ENCODE results near the gene ESPNL. TPM values are rescaled to one million over a fixed set of nuclear protein-coding genes. Genes with fewer than 3 reads are reported as not detected.

ESPNL gene
- total and polyA plus RNA-seq, 9 donors: 0.11 to 12.9 (median 0.61) TPM

GRCh38 chr2:238158509-238159070, 58.5 kb downstream of the ESPNL start, which contains the start of gene ERFE:
TSS of gene ERFE (plus strand) at chr2:238158970. CDS start at chr2:238159008, 38 bp downstream.
- no peaks in the 10 kb centered on the region for H3K4me1 ChIP-seq (ENCODE audit: insufficient read depth)
- H3K27ac ChIP-seq: no peak within 1 kb of the TSS
- peak in 3 of 5 donors; percentile 9 to 62 (median 47) for DNase-seq
- H3K36me3 ChIP-seq: no peaks in the 10 kb centered on the region
- 5 to 13% (median 11%) methylated on average over 20 to 54 of the region's 61 CpGs for WGBS, 3 donors
- H3K9me3 ChIP-seq: no peaks in the 10 kb centered on the region
- H3K27me3 ChIP-seq: no peaks in the 10 kb centered on the region
- TF ChIP-seq EP300 (IDR thresholded peaks at IDR 0.05): no peak
- TF ChIP-seq CTCF (IDR thresholded peaks at IDR 0.05): no peak
- no peak for TF ChIP-seq POLR2A (IDR thresholded peaks at IDR 0.05)
- intact Hi-C loops (cut with DNase I): no loop called here
- H3K4me3 ChIP-seq: peak within 1 kb of the TSS; percentile 2

GRCh38 chr2:238159071-238159539, 59.0 kb downstream of the ESPNL start:
- no peaks in the 10 kb centered on the region for H3K4me1 ChIP-seq (ENCODE audit: insufficient read depth)
- intact Hi-C loops (cut with DNase I): no loop called here
- no peaks in the 10 kb centered on the region for H3K36me3 ChIP-seq
- no peaks in the 10 kb centered on the region for H3K9me3 ChIP-seq
- 1 to 5% (median 3%) methylated on average over 26 to 52 of the region's 52 CpGs for WGBS, 3 donors
- H3K4me3 ChIP-seq: peak overlapping the region; percentile 2
- no peak overlapping the region for H3K27ac ChIP-seq
- peak in 2 of 5 donors; percentile 11 to 35 for DNase-seq
- TF ChIP-seq EP300 (IDR thresholded peaks at IDR 0.05): no peak
- TF ChIP-seq CTCF (IDR thresholded peaks at IDR 0.05): no peak
- no peak for TF ChIP-seq POLR2A (IDR thresholded peaks at IDR 0.05)
- no peaks in the 10 kb centered on the region for H3K27me3 ChIP-seq

DNA sequence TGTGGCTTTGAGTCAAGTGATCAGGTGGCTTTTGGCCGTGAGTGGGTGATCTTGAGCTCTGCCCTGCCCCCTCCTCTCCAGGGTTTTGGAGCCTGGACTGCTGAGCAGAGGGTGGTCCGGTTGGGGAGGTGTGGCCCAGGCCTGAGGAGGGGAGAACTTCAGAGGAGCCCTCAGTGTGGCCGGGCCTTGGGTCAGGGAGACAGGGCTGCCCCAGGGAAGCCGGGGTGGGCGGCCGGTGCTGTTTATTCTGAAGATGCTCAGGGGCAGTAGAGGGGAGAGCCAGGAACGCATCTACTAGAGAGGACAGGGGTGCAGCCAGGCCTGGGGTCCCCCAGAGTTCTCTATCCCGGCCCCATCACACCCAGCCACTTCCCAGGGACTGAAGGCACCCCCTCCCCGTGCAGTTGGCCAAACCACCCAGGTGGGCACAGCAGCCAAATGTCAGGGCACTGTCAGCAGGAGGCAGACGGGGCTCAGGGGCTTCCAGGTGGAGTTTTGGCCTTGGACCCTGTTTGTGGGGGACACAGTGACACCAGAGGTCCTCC, 59.6 kb downstream of the ESPNL start:
- Histone ChIP-seq H3K27ac (no peak overlapping the region), H3K9me3 (no peaks in the 10 kb centered on the region), H3K36me3 (no peaks in the 10 kb centered on the region), H3K27me3 (no peaks in the 10 kb centered on the region), H3K4me1 (ENCODE audit: insufficient read depth) (no peaks in the 10 kb centered on the region), H3K4me3 (no peak overlapping the region)
- intact Hi-C loops (cut with DNase I): no loop called here
- peak in 2 of 5 donors; percentile 15 to 29 for DNase-seq
- TF ChIP-seq POLR2A (IDR thresholded peaks at IDR 0.05): no peak
- TF ChIP-seq CTCF (IDR thresholded peaks at IDR 0.05): no peak
- TF ChIP-seq EP300 (IDR thresholded peaks at IDR 0.05): no peak
- WGBS, 3 donors: 36 to 50% (median 43%) methylated on average over 8 to 10 of the region's 10 CpGs

- WGBS, 3 donors: 50 to 65% (median 61%) methylated on average over 23 of the region's 23 CpGs
- no peaks in the 10 kb centered on the region for H3K27me3 ChIP-seq
Observed at GRCh38 chr2:238160206-238161129, 60.3 kb downstream of the ESPNL start.

More at GRCh38 chr2:238160206-238161129, 60.3 kb downstream of the ESPNL start:
- DNase-seq: peak in 2 of 5 donors; percentile 16 to 31
- Histone ChIP-seq H3K27ac (no peak overlapping the region), H3K4me3 (no peak overlapping the region), H3K4me1 (ENCODE audit: insufficient read depth) (no peaks in the 10 kb centered on the region), H3K36me3 (no peaks in the 10 kb centered on the region), H3K9me3 (no peaks in the 10 kb centered on the region)
- no peak for TF ChIP-seq POLR2A (IDR thresholded peaks at IDR 0.05)
- intact Hi-C loops (cut with DNase I): no loop called here
